OCI-LY1 (cell line): ENCODE data around the gene ADGRB2.

Experiments
- H2AFZ ChIP-seq: fragments of 200-600 bp; sonication (generic), shearing (Covaris generic); 2 replicates; pipeline ENCODE4 v1.6.0; 2014; ENCODE audit warnings: antibody characterized with exemption, mild to moderate bottlenecking, low read length
- H3F3A ChIP-seq: fragments of 200-600 bp; sonication (generic), shearing (Covaris generic); 2 replicates; pipeline ENCODE4 v1.6.0; 2014; ENCODE audit warnings: mild to moderate bottlenecking, antibody characterized with exemption, low read length, moderate library complexity; ENCODE audit not compliant: insufficient read depth
- H3K27ac ChIP-seq: fragments of 200-600 bp; sonication (generic); 2 replicates; pipeline ENCODE4 v1.5.1; 2014; ENCODE audit warnings: low read length, mixed run types, mild to moderate bottlenecking, low read depth; ENCODE audit not compliant: poor library complexity, severe bottlenecking
- H3K27me3 ChIP-seq: fragments of 200-600 bp; sonication (generic); 2 replicates; pipeline ENCODE4 v1.6.0; 2014; ENCODE audit warnings: antibody characterized with exemption, mild to moderate bottlenecking, low read length, moderate library complexity; ENCODE audit not compliant: insufficient read depth
- H3K36me3 ChIP-seq: fragments of 200-600 bp; sonication (generic); 2 replicates; pipeline ENCODE4 v1.6.1; 2014; ENCODE audit warnings: mild to moderate bottlenecking, antibody characterized with exemption, low read length, moderate library complexity, mixed read lengths; ENCODE audit not compliant: insufficient read depth
- H3K4me1 ChIP-seq: fragments of 200-600 bp; sonication (generic); 2 replicates; pipeline ENCODE4 v1.5.1; 2014; ENCODE audit warnings: mild to moderate bottlenecking, low read length, moderate library complexity; ENCODE audit not compliant: insufficient read depth, severe bottlenecking
- H3K4me2 ChIP-seq: fragments of 200-600 bp; sonication (generic), shearing (Covaris generic); 2 replicates; pipeline ENCODE4 v1.6.1; 2014; ENCODE audit warnings: low read length
- H3K4me3 ChIP-seq: fragments of 200-600 bp; sonication (generic); 2 replicates; pipeline ENCODE4 v1.5.1; 2014; ENCODE audit warnings: low read length, low read depth, mild to moderate bottlenecking, mixed read lengths; ENCODE audit not compliant: poor library complexity, severe bottlenecking
- H3K79me2 ChIP-seq: fragments of 200-600 bp; shearing (Covaris generic); 2 replicates; pipeline ENCODE4 v1.6.1; 2016; ENCODE audit warnings: mixed run types, low read length, mixed read lengths; ENCODE audit not compliant: insufficient read depth
- H3K9ac ChIP-seq: fragments of 200-600 bp; sonication (generic), shearing (Covaris generic); 2 replicates; pipeline ENCODE4 v1.6.1; 2014; ENCODE audit warnings: mild to moderate bottlenecking, low read length, mixed read lengths
- H3K9me2 ChIP-seq: fragments of 200-600 bp; sonication (generic), shearing (Covaris generic); 2 replicates; pipeline ENCODE4 v1.6.1; 2014; ENCODE audit warnings: low read depth, mild to moderate bottlenecking, low read length, mixed read lengths
- H3K9me3 ChIP-seq: fragments of 200-600 bp; shearing (Covaris generic); 2 replicates; pipeline ENCODE4 v1.6.1; 2014; ENCODE audit warnings: low read length, mixed read lengths
- H4K20me1 ChIP-seq: fragments of 200-600 bp; sonication (generic), shearing (Covaris generic); 2 replicates; pipeline ENCODE4 v1.6.0; 2016; ENCODE audit warnings: mild to moderate bottlenecking, low read length; ENCODE audit not compliant: insufficient read depth
- EZH2 ChIP-seq: fragments of 200-600 bp; sonication (generic), shearing (Covaris generic); IDR thresholded peaks from 2 replicates; pipeline ENCODE4 v1.8.0; 2017; ENCODE audit warnings: borderline replicate concordance, mixed run types, mild to moderate bottlenecking, antibody characterized with exemption, low read length, moderate library complexity, mixed read lengths
- TF ChIP-seq, protein P1 (sequence below): fragments of 200-600 bp; sonication (generic), shearing (Covaris generic); IDR thresholded peaks from 2 replicates; pipeline ENCODE4 v1.5.1; 2017; ENCODE audit warnings: mild to moderate bottlenecking, antibody characterized with exemption, low read length, moderate library complexity, mixed read lengths

The ADGRB2 gene

DNA sequence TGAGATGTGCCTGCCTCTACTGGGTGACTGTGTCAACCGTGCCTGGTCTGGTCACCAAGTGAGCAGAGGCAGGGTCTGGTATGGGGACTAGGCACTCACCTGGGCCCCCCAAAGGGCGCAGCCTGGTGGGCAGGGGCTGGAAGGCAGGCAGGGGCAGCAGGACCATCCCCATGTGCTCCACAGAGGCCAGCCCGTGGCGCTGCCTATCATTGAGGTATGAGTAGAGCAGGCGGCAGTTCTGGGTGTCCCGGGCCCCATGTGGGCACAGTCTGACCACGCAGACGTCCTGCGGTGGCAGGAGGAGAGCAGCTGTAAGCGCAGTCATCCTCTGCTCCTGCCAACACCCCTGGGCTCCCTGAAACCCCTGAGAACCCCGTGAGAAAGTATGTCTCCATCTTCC lies 28.0 kb upstream of the ADGRB2 start:
- TF ChIP-seq, protein P1, sequence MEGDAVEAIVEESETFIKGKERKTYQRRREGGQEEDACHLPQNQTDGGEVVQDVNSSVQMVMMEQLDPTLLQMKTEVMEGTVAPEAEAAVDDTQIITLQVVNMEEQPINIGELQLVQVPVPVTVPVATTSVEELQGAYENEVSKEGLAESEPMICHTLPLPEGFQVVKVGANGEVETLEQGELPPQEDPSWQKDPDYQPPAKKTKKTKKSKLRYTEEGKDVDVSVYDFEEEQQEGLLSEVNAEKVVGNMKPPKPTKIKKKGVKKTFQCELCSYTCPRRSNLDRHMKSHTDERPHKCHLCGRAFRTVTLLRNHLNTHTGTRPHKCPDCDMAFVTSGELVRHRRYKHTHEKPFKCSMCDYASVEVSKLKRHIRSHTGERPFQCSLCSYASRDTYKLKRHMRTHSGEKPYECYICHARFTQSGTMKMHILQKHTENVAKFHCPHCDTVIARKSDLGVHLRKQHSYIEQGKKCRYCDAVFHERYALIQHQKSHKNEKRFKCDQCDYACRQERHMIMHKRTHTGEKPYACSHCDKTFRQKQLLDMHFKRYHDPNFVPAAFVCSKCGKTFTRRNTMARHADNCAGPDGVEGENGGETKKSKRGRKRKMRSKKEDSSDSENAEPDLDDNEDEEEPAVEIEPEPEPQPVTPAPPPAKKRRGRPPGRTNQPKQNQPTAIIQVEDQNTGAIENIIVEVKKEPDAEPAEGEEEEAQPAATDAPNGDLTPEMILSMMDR: no peak
- no peaks in the 10 kb centered on the region for H3K27me3 ChIP-seq
- no peaks in the 10 kb centered on the region for H3K79me2 ChIP-seq
- no peaks in the 10 kb centered on the region for H3K9me2 ChIP-seq
- peaks cover 11% of the 10 kb centered on the region for H3K4me1 ChIP-seq
- H3F3A ChIP-seq: 0 out of 2 replicates have a peak, but pooled peaks cover 5% of the 10 kb centered on the region
- H2AFZ ChIP-seq: no peak overlapping the region
- no peak overlapping the region for H3K9ac ChIP-seq
- H3K4me2 ChIP-seq: no peak overlapping the region
- no peaks in the 10 kb centered on the region for H3K36me3 ChIP-seq
- no peaks in the 10 kb centered on the region for H4K20me1 ChIP-seq
- no peak overlapping the region for H3K27ac ChIP-seq
- H3K4me3 ChIP-seq: no peak overlapping the region
- H3K9me3 ChIP-seq: no peaks in the 10 kb centered on the region

- H3K9me3 ChIP-seq: no peaks in the 10 kb centered on the region
- H3F3A ChIP-seq: 0 out of 2 replicates have a peak, but pooled peaks cover 5% of the 10 kb centered on the region
- no peak overlapping the region for H3K4me3 ChIP-seq
- H3K4me1 ChIP-seq: peaks cover 16% of the 10 kb centered on the region
- no peaks in the 10 kb centered on the region for H3K9me2 ChIP-seq
- H3K36me3 ChIP-seq: no peaks in the 10 kb centered on the region
- H2AFZ ChIP-seq: no peak overlapping the region
- TF ChIP-seq, protein P1: no peak
- no peak for TF ChIP-seq EZH2
- H3K27me3 ChIP-seq: no peaks in the 10 kb centered on the region
- no peak overlapping the region for H3K27ac ChIP-seq
- H3K4me2 ChIP-seq: no peak overlapping the region
- no peaks in the 10 kb centered on the region for H3K79me2 ChIP-seq
- no peaks in the 10 kb centered on the region for H4K20me1 ChIP-seq
- H3K9ac ChIP-seq: no peak overlapping the region
These were observed 27.2 kb upstream of the ADGRB2 start for GRCh38 chr1:31791131-31791858.

GRCh38 chr1:31790641-31791091 lies 26.5 kb upstream of the ADGRB2 start:
- Histone ChIP-seq H3K27me3 (no peaks in the 10 kb centered on the region), H3K9me2 (no peaks in the 10 kb centered on the region), H3K4me2 (no peak overlapping the region), H3F3A (0 out of 2 replicates have a peak, but pooled peaks cover 5% of the 10 kb centered on the region), H4K20me1 (no peaks in the 10 kb centered on the region), H3K4me3 (no peak overlapping the region), H3K9ac (no peak overlapping the region), H2AFZ (no peak overlapping the region), H3K4me1 (peaks cover 22% of the 10 kb centered on the region), H3K79me2 (no peaks in the 10 kb centered on the region), H3K9me3 (no peaks in the 10 kb centered on the region), H3K36me3 (no peaks in the 10 kb centered on the region), H3K27ac (no peak overlapping the region)
- TF ChIP-seq, protein P1: no peak
- TF ChIP-seq EZH2: no peak
